ENCODE measurements around the gene MROH7.

GRCh38 chr1:54619749-54620148, 21.8 kb upstream of the MROH7 start:
- TF ChIP-seq EZH2 (IDR thresholded peaks at IDR 0.05) (no peak), CTCF (IDR thresholded peaks at IDR 0.05) (no peak), EZH2phosphoT487 (IDR thresholded peaks at IDR 0.05) (no peak)

Measured in neural progenitor cell (in vitro differentiated cells).